Measurements from ENCODE around the gene MAPK12.

DNA sequence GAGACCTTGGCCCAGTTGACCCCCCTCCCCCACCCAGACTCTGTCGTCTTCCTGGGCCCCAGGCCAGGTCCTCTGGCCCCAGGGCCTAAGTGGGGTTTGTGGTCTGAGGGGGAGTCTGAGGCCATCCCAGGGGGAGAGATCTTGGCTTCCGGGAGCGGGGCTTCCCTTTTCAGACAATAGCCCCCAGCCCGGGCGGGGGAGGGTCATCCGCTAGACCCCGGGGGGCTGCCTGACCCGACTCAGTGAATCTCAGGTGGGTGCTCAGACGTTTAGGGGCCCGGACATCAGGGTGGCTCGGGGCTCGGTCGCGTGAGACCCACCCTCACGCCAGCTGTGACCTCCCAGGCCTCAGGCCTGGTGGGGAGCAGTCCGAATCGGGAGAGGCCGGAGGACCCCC, 8.1 kb upstream of the MAPK12 start:
- TF ChIP-seq, protein P1, sequence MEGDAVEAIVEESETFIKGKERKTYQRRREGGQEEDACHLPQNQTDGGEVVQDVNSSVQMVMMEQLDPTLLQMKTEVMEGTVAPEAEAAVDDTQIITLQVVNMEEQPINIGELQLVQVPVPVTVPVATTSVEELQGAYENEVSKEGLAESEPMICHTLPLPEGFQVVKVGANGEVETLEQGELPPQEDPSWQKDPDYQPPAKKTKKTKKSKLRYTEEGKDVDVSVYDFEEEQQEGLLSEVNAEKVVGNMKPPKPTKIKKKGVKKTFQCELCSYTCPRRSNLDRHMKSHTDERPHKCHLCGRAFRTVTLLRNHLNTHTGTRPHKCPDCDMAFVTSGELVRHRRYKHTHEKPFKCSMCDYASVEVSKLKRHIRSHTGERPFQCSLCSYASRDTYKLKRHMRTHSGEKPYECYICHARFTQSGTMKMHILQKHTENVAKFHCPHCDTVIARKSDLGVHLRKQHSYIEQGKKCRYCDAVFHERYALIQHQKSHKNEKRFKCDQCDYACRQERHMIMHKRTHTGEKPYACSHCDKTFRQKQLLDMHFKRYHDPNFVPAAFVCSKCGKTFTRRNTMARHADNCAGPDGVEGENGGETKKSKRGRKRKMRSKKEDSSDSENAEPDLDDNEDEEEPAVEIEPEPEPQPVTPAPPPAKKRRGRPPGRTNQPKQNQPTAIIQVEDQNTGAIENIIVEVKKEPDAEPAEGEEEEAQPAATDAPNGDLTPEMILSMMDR (IDR thresholded peaks at IDR 0.05 in 8 of 11, conservative IDR thresholded peaks at IDR 0.05 in 3 of 11), result no peak
- no peak for TF ChIP-seq POLR2AphosphoS5 (IDR thresholded peaks at IDR 0.05)
- TF ChIP-seq POLR2A (IDR thresholded peaks at IDR 0.05), result no peak
